Measurements from ENCODE around the gene LRRC71.
A peak's percentile ranks its signal among the peaks of the same experiment; 100 is the strongest.
"Not testable (repeated sequence)": the region's sequence is repeated elsewhere in the genome, so short reads cannot be mapped to it uniquely, and the experiment has no call there.

Gene LRRC71

GRCh38 chr1:156908541-156908940 is 11.9 kb upstream of the LRRC71 start:
- no peak for DNase-seq

- DNase-seq: no peak
Observed at GRCh38 chr1:156908955-156909354, 11.5 kb upstream of the LRRC71 start.

GRCh38 chr1:156909671-156910070 is 10.8 kb upstream of the LRRC71 start:
- no peak for DNase-seq

DNA sequence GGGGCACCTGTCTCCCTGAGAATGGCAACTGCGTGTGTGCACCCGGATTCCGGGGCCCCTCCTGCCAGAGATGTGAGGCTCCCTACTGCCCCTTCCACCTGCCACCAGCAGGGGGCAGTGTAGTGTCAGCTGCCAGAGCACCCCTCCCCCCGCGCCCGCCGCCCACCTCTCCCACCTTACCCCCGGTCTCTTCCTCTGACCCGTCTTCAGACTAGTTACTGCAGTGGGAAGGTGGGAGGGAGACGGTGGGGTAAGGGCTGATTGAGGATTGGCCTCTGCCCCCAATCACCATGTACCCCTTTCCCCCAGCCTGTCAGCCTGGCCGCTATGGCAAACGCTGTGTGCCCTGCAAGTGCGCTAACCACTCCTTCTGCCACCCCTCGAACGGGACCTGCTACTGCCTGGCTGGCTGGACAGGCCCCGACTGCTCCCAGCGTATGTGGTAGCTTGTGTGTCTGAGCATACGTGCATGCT is 10.1 kb upstream of the LRRC71 start:
- peak; percentile 25 for DNase-seq

DNA sequence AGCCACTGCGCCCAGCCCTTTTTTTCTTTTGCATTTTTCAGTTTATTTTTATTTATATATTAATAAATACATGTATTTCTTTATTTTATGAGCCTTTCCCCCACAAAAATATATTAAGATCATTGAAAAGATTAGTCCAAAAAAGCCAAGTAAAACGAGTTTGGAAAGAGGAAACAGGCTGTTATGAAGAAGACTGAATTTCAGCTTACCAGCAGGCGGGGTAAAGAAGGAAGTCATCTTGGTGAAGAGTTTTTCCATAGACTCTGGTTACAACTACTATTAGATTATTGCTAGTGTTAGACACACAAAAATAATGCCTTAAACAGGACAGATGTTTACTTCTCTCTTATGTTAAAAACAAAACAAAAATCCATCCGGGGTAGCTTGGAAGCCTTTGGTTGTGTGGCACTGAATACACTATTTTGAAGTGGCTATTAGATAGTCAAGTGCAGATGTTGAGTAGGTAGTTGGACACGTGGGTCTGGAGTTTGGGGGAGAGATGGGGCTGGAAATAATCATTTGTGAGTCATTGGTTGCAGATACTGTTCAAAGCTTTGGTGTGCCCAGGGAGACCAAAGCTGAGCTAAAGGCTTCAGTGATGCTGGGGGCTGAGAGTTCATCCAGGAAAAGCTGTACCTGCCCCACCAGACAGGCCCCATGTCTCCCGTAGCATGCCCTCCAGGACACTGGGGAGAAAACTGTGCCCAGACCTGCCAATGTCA is 8.7 kb upstream of the LRRC71 start:
- peak; percentile 22 for DNase-seq

- no peak for DNase-seq
Observed at GRCh38 chr1:156912310-156912709, 8.1 kb upstream of the LRRC71 start.

DNA sequence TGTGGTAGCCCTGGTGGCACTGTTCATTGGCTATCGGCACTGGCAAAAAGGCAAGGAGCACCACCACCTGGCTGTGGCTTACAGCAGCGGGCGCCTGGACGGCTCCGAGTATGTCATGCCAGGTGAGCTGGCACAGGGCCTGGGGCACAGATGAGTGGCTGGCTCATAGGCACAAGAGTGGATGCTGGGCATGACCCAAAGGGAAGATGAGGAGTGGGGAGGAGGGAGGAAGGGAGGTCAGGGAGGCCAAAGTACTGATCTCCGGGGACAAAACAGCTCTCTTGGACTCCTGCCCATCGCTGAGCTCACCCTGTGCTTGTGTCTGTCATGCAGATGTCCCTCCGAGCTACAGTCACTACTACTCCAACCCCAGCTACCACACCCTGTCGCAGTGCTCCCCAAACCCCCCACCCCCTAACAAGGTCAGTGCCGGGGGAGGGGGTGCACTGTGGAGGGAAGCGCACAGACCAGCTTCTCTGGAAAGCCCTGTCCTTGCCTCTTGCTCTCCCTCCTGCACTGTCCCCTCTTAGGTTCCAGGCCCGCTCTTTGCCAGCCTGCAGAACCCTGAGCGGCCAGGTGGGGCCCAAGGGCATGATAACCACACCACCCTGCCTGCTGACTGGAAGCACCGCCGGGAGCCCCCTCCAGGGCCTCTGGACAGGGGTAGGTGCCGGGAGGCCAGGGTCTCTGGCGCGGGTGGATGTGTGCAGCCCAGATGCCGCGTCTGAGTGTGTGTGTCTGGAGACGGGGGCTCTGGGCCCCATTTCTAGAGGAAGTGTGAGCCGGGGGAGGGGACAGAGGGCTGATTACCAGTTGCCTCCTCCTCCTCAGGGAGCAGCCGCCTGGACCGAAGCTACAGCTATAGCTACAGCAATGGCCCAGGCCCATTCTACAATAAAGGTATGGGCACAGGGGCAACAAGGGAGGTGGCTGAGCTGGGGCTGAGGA is 7.3 kb upstream of the LRRC71 start:
- peak; percentile 50 for DNase-seq

GRCh38 chr1:156913809-156914387 is 6.5 kb upstream of the LRRC71 start:
- DNase-seq: no peak

GRCh38 chr1:156914440-156914856 is 6.0 kb upstream of the LRRC71 start:
- DNase-seq: no peak

DNA sequence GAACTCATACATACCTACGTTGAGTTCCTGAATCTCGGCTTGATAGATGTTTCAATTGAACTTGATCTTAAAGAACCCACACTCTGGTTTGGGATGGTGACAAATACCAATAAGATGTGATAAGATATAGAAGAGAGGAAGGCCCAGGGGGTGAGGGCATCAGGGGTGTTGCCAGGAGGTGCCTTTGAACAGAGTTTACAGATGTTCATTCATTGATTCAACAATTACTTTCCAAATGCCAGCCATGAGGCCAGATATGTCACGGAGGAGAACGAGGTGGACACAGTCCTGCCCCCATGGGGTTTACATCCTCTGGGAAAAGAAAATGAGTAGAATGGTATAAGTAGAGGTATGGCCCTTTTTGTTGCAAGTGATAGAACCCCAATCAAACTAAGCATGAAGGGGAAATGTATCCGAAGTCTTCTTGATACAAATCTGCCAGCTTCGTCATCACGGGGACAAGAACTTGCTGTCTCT is 659 bp downstream of the LRRC71 start:
- DNase-seq: no peak

- DNase-seq: peak; percentile 16
Observed at GRCh38 chr1:156922986-156923669, 2.7 kb downstream of the LRRC71 start.

GRCh38 chr1:156923670-156924477 is 3.4 kb downstream of the LRRC71 start:
- DNase-seq: no peak

DNA sequence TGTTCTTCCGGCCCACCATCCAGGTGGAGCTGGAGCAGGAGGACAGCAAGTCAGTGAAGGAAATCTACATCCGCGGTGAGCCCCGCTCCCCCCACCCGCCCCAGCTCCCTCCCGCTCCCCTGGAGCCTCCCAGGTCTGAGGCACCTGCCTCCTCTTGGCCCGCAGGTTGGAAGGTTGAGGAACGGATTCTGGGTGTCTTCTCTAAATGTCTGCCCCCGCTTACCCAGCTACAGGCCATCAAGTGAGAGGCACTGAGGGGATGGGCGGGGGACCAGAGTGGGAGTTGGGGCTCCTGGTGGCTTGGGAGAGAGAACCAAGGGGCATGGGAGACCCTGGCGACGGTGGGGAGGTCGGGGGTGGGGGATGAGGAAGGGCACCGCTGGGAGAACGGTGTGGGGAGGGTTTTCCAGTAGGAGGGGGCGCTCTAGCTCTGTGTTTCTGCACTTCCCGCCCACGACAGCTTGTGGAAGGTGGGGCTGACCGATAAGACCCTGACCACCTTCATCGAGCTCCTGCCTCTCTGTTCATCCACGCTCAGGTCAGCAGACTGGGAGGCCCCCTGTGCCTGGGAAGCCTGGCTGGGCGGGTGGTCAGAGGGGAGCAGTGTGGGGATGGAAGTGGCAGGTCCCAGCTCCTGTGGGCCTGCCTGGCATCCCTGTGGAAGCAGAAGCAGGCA is 4.2 kb downstream of the LRRC71 start:
- DNase-seq: no peak

- DNase-seq: no peak
Observed at GRCh38 chr1:156925154-156926010, 5.0 kb downstream of the LRRC71 start.

DNA sequence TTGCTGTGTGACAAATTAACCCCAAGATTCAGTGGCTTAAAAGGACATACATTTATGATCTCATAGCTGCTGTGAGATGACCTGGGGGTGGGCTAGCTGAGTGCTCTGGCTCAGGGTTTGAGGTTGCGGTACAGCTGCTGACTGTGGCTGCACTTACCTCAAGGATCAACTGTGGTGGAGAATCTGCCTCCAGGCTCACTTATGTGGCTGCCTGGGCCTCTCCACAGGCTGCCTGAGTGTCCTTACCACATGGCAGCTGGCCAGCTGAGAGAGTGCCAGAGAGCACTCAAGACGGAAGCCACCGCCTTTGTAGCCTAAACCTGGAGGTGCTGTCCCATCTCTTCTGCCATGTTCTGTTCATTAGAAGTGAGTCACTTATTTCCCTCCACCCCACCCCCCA is 5.7 kb downstream of the LRRC71 start:
- DNase-seq: no peak

DNA sequence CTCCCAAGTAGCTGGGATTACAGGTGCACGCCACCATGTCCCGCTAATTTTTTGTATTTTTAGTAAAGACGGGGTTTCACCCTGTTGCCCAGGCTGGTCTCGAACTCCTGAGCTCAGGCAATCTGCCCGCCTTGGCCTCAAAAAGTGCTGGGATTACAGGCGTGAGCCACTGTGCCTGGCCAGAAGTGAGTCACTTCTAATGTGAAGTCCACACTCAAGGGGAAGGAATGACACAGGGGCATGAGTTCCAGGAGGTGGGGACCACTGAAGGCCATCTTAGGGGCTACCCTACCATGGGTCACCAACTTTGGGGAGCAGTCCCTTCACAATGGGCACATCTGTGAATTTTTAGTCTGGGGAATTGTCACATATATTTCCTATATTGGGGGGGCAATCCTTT is 6.3 kb downstream of the LRRC71 start:
- DNase-seq: not testable (repeated sequence)

DNA sequence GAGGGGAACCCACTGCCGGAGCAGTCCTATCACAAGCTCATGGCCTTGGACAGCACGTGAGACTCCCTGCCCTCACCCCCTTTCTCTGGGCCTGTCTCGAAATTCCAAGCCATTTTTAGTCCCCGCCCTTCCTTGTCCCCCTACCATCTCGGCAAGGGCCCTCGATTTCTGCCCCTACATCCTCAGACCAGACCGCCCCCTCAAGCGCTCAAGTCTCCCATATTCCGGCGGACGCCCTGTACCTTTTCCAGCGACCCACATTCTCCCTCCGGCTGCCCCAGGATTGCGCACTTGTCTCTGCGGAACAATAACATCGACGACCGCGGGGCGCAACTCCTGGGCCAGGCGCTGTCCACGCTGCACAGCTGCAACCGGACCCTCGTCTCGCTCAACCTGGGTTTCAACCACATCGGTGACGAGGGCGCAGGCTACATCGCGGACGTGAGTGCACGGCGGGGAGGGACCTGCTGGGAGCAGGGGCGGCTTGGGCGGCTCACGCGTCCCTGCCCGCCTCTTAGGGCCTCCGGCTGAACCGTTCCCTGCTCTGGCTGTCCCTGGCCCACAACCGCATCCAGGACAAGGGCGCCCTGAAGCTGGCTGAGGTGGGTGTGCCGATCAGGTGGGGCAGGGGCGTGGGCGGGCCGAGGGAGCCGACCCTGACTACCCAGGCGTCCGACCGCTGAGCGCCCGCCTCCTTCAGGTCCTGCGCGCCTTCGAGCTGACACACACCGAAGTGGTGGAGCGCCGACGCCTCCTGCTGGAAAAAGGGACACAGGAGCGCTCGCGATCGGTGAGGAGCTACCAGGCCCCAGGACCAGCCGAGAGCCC is 7.0 kb downstream of the LRRC71 start:
- DNase-seq: peak; percentile 73

GRCh38 chr1:156928043-156928602 is 7.7 kb downstream of the LRRC71 start:
- DNase-seq: no peak

Measured in DMS153 (cell line).